ENCODE data around the gene PRSS22. TPM values are rescaled to one million over a fixed set of nuclear protein-coding genes. Genes with fewer than 3 reads are reported as not detected.

The PRSS22 gene
- polyA plus RNA-seq, 5 donors = 10.1 to 18.0 (median 15.8) TPM

- DNase-seq = no peak
These were observed 24.0 kb upstream of the PRSS22 start for GRCh38 chr16:2881783-2882649.

GRCh38 chr16:2879854-2880508 is 22.0 kb upstream of the PRSS22 start:
- DNase-seq = no peak

DNA sequence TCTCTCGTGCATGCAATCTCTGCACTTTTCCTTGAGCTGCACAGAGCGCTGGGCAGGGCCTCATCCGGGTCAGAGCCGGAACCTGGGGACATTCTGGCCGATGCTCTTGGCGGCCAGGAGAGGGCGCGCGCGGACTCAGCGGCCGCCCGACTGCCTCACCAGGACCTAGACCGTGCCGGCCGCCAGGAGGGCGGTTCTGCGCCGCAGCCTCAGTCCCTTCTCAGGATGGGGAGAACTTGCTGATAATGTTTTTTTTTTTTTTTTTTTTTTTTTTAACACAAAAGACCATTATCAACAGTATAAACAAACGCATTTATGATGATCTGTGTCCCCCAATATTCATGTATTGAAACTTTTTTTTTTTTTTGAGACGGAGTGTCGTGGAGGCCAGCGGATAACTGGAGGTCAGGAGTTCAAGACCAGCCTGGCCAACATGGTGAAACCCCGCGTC is 17.0 kb upstream of the PRSS22 start:
- DNase-seq = peak; percentile 63

DNA sequence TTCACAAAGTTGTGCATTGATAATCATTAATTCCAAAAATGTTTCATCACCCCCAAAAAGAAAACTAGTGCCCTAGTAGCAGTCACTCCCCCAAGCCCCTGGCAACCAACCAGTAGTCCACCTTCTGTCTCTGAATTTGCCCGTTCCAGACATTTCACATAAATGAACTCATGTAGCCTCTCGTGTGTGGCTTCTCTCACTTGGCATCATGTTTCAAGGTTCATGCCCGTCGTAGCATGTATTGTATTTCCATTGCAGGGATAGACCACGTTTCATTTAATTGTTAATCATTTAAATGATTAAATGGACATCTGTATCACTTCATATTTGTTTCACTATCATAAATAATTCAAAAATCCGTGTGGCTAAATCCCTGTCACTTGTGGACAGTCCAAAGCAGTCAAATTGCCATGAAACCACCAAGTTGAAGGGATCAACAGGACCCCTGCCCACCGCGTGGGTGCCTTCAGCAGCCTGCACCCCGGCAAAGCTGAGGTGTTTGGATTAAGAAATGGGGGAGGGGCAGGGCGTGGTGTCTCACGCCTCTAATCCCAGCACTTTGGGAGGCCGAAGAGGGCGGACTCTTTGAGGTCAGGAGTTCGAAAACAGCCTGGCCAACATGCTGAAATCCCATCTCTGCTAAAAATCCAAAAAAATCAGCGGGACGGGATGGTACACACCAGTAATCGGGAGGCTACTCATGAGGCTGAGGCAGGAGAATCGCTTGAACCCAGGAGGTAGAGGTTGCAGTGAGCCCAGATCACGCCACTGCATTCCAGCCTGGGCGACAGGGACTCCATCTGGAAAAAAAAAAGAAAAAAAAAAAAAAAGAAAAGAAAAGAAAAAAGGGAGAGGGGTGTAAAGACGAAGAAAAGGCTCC is 16.3 kb upstream of the PRSS22 start:
- DNase-seq = no peak

DNA sequence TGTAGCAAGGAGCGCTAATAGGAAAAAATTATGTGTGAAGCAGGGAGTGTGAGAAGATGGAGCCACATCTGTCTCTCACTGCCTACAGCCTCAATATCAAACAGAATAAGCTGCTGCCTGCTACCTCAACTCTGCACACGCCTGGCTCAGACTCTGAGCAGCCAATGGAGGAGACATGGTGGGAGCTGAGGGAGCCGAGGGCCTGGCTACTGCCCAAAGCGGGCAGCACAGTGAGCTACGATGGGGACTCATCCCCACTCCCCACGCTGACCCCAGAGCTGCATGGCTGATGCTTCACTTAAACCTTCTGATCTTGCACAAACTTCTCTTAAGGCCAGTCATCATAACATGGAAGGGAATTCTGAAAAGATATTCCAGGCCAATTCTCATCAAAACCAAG is 14.0 kb upstream of the PRSS22 start:
- no peak for DNase-seq

DNA sequence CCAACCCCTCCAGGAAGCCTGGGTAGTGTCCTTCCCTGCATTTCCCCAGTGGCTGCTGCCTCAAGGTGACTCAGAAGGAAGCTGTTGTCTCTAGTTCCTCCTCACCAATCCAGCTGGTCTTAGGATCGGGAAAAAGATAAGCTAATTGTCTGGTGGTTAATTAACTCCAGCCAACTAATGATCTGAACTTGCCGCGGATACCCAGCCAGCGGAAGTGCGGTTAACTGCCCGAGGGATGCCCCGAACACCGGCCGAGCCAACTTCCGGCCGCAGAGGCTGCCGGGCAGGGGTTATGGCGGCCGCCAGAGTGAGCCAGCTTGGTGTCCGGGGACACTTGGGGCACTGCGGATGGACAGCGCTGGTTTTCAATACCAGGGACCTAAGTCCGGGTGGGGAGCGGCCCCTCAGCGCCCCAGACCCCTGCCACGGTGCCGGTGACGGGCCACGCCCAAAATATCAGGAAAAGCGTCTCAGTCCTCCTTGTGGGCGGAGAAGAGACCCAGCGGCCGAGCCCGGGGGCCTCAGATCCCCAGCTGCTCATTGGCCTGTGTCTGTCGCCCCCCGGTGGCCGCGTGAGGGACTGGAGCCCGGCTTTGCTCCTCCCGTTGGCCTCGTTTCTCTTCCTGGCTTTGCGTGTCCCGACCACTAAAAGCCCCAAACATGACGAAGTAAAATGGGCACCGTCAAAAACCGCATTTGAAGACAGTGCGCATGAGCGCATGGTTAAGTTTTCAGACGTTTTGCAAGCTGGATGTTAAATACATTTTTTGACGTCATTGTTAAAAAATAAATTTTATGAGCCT is 10.2 kb upstream of the PRSS22 start:
- DNase-seq = peak; percentile 87 to 89

DNA sequence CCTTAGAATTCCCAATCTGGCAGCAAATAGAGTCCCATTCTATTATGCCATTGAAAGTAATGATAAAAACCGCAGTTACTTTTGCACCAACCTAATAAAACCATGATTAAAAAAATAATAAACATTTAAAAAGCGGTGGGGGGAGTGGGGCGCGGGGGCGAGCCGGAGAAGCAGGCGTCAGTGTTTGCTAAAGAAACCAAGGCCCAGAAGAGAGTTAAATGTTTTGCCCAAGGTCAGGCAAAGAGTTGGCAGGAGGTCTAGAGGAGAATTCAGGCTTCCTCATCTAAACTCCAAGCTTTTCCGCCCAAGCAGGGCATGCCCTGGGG is 9.7 kb upstream of the PRSS22 start:
- DNase-seq = no peak

DNA sequence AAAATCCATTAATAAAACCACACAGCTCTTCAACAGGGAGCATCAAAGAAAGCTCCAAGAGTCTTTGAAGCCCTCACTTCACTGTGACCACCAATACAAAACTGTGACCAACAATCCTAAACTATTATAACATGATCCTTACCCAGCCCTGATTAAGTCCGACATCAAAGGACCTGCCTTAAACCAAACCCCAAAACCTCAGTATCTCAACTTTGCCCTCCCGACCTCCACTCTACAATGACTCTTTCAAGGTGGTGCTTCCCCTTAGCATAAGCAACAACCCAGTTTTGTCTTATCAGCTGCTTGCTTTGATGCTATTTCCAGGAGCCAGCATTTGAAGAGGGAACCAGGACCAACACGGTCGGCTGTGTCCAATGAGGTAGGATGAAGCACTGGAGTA is 8.5 kb upstream of the PRSS22 start:
- DNase-seq = no peak

DNA sequence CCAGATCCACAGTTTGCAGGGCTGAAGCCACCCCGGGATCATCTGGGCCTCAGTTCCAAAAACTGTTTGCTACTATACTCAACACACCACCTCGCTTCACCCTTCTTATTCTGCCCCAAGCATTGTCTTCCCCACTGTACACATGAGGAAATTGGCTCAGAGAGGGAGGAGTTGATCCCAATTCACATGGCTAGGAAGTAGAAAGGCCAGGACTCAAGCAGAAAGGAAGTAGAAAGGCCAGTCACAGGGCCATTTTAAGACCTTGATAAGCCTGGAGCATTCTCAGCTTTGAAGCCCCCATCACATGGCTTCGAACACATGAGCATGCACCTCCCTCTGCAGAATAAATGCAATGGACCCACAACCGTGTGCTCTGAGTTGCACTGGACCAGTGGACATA is 7.7 kb upstream of the PRSS22 start:
- DNase-seq = no peak

GRCh38 chr16:2860826-2861567 is 3.0 kb upstream of the PRSS22 start:
- no peak for DNase-seq

- DNase-seq = no peak
These were observed 1.8 kb upstream of the PRSS22 start for GRCh38 chr16:2859686-2860265.

GRCh38 chr16:2858245-2859025 is 465 bp upstream of the PRSS22 start:
- peak; percentile 65 to 72 for DNase-seq

DNA sequence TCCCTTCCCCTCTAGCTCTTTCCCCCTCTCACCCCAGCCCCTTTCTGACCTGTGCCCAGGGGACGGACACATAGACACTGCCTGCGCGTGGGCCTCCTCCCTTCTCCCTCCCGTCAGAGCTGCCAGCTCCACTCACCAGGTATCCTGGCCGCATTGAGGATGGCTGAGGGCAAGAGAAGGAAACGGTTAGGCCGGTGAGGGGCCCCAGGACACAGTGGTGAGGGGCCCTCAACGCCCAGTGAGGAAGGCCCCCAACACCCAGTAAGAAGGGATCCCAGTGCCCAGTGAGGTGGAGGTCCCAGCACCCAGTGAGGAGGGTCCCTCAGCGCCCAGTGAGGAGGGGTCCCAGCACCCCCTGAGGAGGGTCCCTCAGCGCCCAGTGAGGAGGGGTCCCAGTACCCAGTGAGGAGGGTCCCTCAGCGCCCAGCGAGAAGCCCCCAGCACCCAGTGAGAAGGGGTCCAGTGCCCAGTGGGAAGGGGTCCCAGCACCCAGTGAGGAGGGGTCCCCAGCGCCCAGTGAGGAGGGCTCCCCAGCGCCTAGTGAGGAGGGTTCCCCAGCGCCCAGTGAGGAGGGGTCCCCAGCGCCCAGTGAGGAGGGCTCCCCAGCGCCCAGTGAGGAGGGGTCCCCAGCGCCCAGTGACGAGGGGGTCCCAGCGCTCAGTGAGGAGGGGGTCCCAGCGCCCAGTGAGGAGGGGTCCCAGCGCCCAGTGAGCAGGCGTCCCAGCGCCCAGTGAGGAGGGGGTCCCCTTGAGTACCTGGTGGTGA is 1.1 kb downstream of the PRSS22 start:
- no peak for DNase-seq

- DNase-seq = no peak
These were observed 1.8 kb downstream of the PRSS22 start for GRCh38 chr16:2856061-2856670.

GRCh38 chr16:2855536-2855935 is 2.4 kb downstream of the PRSS22 start:
- no peak for DNase-seq

DNA sequence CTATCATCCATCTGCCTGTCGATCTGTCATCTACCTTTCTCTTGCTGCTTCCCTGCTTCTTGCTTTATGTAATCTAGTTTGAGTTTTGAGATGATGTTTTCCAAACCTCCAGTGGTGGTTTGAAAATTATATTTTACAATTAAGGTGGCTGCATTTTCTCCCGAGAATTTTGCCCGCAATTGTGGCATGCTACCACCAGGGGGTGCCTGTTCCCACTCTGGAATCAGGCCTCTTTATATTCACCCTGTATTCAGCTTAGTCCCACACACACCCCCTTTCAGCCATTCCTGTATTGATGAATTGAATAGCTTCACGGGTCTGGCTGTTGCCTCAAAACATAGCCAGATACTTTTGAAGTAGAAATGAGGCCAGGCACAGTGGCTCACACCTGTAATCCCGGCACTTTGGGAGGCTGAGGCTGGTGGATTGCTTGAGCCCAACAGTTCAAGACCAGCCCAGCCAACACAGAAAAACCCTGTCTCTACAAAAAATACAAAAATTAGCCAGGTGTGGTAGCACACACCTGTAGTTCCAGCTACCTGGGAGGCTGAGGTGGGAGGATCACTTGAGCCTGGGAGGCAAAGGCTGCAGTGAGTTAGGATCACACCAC is 3.2 kb downstream of the PRSS22 start:
- DNase-seq = no peak

GRCh38 chr16:2853531-2854073 is 4.4 kb downstream of the PRSS22 start:
- no peak for DNase-seq
